T-helper 22 cell (primary cell): ENCODE results near the gene GRIK4.

ENCODE experiments used
- DNase-seq: peaks from one replicate; pipeline ENCODE4 v3.0.0-alpha.2; 2020; ENCODE audit warnings: low read depth

Gene GRIK4

DNA sequence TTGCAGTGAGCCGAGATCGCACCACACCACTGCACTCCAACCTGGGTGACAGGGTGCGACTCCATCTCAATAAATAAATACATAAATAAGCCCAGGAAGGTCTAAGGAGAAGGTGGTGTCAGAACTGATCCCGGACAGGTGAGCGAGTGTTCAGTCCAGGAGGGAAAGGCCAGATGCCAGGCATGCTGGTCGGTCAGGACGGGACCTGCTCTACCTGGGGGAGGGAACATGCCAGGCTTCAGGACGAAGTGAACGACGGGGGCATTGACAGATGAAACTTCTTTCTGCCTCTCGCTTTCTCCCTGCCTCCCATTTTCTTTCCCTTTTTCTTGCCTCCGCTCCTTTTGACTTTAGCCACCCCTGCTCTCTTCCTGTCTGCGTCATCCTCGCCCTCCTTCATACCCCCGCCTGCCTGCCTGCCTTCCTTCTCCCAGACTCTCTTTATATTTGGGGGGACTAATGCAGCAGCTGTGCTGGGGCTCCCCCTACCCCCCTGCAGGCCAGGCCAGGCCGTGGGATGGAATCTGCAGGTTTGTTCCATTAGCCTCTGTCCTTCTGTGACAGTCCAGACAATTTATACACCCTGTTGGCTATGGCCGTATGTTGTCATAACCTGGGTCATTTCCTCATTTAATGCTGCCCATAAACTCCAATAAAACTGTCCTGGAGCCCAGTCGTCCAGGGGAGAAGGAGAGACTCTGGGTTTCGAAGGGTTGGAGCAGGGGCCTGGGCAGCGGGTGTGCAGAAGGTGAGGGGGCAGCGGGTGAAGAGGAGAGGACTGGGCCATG is 303.2 kb downstream of the GRIK4 start:
- DNase-seq: no peak

DNA sequence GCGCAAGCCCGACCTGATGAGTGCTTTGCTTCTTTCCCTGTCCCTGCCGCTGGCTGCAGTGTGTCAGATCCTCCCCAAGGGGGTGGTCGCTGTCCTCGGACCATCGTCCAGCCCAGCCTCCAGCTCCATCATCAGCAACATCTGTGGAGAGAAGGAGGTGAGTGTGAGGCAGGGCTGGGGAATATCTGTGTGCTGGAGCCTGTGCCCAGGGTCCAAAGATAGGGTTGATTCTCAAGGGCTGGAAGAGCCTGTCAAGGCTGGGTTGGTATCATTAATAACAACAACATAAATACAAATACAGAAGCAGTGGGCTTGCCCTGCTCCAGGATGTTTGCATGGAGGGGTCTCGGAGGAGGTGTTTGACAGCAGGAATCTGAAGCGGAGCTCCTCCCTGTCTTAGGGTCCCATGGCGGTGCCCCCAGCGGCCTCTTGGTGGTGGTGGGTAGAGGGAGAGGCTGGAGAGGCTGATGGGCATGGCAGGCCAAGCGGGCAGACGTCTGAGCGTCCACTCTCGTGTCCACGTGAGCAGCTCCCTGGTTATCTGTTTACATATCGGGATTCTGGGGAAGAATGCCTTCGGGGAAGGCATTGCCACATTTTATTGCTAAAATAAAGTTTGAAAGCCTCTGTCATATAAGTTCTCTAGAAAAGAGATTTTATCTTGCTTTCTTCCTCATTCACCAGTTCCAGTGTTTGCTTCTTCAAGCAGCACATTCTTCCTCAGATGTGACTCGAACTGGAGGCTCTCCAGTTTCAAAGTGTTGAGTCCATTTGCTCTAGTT is 304.0 kb downstream of the GRIK4 start:
- DNase-seq: no peak

DNA sequence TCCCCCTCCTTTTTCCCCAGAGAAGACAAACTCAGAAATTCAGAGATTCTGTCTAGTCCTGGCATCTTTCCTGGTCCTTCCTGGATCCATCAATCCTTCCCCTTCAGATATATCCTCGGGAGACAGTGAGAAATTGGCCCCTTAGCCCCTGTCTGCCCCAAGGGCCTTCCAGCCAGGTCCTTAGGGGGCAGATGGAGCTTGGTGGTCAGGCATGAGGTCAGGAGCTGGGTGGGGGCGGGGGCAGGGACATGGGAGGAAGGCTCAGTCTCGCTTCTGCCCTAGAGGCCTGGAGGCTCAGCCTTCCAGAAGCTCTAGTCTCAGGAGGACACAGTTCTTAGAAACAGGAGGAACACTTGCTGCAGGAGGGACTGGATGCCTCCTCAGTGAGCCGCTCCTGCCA is 304.6 kb downstream of the GRIK4 start:
- no peak for DNase-seq

DNA sequence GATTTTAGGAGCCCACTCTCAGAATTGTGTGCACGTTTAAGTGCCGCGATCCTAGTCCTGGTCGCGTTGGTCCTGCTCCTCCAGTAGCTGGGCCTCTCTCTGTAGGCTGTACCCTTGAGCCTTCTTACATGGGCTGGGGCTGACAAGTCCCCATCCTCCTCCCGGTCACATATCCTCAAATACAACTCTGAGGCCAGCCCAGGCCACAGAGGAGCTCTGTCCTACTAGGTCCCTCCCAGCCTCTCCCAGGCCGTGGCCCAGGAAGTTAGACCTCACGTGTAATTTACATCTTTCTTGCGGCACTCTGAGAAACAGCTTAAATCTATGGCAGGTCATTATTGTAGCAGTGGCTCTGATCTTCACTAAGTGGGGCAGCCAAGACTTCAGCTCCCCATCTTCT is 305.2 kb downstream of the GRIK4 start:
- no peak for DNase-seq

DNA sequence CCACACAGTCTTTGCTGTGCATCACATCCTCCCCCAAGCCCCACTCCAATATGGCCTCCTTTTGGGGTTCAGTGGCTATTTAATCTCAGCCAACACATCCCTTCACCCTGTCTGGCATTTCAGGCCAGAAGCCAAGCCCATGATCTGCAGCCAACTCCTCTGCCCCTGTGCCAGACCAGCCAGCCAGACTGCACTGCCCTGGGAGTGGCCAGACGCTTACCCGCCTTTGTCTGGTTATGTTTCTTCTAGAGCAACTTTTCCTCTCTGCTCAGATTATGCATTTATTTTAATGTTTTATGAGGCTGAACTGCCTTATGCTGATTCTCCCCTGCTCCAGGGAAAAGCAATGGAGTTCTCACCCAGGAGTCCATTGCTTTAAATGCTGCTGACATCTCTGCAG is 305.6 kb downstream of the GRIK4 start:
- no peak for DNase-seq

DNA sequence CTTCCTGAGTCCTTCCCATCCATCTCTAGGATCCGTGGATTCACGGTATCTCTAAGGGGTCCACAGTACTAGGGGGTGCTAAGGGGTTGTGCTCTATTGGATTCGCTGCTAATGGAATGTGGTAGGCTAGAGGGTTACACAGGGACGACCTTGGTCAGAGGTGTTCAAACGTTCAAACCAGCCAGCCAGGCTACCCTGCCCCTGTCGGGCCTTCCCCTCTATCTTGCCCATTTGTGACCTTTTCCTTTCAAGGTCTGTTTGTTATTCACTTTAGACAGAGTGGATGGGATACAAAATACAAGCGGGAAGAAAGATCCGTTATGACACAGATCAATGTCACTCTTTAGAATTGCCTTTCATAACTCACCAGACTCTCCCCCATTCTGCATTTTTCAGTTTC is 306.5 kb downstream of the GRIK4 start:
- no peak for DNase-seq

DNA sequence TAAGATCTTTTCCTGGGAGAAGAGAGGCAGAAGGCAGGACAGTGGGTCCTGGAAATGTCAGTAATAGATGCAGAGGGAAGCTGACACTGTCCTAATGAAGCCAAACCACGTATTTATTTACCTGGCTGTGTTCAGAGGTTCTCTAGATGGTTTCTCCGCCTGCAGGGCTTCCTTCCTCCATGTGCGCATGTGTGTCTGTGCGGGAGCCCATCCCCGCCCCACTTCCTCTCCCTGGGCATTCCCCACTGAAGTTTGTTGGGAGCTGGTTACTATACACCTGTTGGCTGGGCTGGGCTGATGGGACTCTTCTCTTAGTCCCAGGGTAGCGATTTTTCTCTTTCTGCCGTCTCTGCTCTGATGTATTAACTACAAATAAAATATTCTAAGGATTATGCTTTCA is 307.5 kb downstream of the GRIK4 start:
- no peak for DNase-seq

DNA sequence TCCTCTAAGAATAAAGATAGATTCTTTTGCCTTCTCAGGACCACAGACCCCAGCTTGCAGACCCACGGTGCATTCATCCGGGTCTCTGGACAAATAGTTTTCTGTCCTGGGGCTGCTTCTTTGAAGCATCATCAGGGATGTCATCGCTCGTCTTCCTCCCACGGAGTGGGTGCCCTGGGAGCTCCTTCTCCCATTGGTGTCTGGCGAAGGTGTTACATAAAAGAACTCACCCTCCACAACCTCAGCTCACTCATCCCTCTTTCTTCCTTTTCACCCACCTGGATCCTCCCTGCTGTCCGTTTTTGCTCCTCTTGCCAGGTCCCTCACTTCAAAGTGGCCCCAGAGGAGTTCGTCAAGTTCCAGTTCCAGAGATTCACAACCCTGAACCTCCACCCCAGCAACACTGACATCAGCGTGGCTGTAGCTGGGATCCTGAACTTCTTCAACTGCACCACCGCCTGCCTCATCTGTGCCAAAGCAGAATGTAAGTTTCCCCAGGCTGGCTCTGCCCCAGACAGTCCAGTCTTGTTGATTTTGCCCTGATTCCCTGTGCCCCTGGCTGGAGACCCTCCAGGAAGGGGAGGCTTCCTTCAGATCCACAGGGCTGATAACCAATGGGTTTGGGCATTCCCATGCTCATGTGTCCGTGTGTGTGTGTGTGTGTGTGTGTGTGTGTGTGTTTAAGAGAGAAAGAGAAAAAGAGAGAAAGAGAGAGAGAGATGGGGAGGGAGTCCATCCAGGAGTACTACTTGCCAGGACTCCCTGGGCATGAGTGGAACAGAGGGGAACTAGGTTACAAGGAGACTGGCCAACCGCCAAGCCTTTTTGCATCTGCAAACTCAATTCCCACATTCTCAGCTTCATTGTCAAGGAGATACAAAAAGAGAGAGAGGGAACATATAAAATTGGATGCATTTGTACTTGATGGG is 308.2 kb downstream of the GRIK4 start:
- DNase-seq: no peak

DNA sequence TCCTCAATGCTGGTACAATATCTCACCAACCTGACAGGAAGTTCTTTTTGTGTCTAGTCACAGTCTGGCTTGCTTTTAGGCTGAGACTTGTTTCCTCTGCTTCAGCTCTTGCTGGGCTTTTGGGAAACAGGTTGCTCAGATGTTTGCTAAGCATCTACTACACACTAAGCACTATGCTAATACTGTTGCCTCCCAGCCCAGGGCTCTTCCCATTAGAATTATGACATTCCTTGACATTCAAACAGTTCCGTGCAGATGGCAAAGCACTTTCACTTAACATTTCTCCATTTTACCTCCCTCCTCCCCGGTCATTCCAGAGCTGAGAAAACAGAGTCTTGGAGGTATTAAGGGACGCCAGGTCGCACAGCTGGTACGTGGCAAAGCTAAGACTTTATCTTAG is 311.6 kb downstream of the GRIK4 start:
- DNase-seq: no peak

DNA sequence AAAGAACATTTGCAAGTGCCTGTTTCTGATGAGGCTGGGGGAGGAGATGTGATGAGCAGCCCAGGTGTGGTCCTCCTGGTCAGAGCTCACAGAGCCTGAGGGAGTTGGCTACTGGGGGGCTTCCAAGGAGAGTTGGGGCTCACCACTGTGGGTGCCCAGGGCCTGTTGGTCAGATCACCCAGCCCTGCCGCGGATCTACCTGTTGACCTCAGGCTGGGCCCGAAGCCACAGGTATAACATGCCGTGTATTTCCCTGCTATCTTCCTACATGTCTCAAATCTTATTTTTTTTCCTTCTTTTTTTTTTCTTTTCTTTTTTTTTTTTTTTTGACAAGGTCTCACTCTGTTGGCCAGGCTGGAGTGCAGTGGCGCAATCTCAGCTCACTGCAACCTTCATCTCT is 312.7 kb downstream of the GRIK4 start:
- no peak for DNase-seq

DNA sequence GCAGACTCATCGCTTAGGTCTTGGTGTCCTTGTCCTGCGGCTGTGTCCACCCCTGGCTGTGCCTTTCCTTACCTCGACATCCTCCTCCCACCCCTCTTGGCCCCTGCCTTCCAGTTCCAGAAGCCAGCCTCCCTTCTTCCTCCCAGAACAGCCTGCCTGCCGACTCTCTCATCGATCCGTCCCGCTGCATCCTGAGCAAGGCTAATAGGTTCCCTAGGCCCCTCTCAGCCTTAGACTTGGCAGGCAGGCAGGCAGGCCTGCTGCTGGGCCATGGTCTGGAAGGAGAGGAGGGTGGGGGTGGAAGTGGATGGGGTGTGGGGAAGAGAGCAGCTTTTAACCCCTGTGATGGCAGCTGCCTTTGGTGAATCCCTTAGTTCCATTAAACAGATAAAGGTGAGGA is 315.6 kb downstream of the GRIK4 start:
- no peak for DNase-seq

DNA sequence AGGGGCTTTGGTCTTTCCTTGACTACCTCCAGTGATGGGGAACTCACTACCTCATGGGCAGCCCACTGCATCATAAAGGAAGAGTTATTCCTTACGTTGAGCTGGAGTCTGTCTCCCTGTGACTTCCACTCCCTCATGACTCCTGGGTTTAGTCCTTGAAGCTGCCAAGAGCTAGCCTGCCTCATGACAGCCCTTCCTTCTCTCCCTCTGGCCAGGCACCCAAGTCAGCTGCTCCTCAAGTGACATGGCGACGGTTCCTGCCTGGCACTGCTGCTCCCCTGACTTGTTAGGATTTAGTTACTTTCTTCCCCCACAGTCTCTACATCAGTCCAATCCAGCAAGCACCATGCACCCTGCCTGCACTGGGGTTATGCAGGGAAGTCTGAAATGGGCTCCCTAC is 316.3 kb downstream of the GRIK4 start:
- DNase-seq: no peak

DNA sequence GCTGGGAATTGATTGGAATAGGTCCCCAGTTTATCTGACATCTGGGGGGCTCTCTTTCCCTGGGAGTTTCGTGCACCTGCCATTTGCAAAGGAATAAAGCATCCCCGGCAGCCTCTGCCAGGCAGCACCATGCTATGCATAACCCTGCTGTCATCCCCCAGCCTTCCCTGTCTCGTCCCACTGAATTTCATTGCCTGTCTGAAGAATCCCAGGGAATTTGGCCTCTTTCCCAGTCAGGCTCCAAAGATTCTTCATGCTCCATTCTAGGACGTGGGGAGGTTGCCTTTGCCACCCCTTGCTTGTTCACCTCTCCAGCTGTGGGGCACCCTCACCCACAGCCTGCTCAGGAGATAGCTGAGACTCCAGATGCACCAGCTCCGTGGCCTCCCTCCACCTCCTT is 317.3 kb downstream of the GRIK4 start:
- no peak for DNase-seq

DNA sequence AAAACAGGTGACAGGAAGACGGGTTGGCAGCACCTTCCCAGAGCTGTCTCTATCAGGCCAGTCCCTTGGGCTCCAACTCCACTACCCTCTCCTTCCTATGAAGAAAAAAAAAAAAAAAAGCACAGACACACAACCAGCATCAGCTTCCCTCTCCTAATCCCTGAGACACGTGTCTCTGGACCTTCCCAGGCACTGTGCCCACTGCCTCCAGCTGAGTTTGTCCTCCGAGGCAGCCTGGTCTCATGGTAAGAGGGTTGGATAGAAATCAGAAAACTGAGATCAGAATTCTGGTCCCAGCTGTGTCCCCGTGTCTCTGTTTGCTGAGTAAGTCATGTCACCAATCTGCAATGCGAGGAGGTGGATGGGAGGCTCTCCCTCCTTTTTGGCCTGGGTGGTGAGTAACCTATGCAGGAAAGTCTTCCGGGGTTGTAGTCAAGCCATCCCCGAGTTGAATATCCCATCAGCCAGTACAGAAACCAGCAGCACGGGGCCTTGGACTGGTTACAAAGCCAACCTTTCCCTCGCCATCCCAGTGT is 318.6 kb downstream of the GRIK4 start:
- no peak for DNase-seq

DNA sequence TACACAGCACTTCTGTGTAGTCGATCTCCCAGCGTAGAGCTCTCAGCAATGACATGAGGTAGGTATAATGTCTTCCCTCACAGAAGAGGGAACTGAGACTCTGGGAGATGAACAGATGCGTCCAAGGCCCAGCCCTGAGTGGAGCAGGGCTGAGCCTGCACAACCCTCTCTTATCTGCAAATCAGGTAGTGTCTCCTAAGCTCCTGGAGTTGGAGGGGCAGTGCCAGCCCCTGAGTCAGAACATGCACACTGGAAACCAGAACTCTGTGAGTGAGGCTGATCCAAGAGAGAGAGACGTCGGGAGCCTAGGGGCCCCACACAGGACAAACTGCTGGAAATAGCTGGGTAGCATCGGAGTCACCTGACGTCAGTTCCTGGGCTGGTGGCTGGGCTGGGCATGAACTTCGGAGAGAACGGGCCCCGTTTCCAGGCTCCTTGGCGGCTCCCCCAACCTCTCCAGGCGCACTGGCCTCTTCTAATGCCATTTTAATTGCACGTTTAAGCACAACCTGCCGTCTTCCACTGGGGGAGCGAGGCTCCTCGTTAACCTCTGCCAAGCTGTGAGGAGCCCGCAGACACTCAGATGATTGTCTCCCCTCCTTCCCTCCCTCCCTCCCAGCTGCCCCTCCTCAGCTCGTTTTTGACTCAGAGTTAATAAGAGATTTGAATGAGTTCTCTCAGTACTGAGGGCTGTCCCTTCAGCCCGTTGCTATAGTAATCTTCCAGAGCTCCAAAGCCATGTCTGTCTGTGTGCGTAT is 321.1 kb downstream of the GRIK4 start:
- no peak for DNase-seq

DNA sequence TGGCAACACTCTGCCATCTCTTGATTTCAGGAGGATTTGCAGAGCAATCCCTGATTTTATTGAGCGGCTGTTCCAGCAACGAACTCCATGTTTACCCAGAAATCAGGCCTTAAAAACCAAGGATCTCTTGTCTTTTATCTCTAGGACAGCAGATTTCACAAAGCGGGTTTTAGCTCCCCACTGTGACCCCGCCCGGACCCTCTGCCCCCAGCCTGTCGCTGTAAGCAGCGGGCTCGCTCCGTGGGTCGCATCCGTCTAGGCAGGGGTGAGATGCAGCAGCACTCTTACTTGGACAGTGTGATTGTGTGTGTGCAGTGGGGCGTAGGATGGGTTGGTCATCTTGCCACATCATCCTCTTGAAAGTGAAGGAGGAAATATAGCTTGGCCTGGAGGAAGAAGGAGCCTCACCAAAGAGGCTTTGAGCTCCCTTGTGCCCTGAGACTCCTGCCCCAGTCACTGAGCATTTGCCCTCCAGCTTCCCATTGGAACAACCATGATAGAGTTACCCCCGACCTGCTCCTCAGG is 323.2 kb downstream of the GRIK4 start:
- no peak for DNase-seq

DNA sequence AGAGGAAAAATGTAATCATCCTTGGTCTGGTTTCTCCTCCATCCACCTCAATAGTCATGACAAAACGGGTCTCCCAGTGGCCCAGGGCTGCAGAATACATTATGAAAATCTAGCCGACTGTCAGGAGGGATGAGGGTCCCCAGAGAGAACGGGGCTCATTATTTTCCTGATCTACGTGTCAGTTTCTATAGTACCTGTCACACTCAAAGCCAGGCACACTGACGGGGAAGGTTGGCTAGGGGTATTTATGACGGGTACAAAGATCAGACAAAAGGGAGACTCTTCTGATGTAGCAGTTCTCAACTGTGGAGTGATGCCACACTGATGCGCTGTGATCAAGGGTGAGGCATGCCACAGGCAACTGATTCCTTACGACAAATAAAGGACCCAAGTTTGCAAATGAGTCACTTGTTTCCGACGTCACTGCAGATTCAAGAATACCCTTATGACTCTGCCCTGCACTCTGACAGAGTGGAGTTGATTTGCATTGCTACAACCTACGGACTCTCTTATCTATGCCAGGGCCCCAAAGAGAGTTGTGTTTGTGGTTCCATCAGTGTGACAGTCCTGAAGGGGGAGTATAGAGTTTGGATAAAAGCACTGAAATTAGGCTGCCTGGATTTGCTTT is 324.2 kb downstream of the GRIK4 start:
- no peak for DNase-seq

DNA sequence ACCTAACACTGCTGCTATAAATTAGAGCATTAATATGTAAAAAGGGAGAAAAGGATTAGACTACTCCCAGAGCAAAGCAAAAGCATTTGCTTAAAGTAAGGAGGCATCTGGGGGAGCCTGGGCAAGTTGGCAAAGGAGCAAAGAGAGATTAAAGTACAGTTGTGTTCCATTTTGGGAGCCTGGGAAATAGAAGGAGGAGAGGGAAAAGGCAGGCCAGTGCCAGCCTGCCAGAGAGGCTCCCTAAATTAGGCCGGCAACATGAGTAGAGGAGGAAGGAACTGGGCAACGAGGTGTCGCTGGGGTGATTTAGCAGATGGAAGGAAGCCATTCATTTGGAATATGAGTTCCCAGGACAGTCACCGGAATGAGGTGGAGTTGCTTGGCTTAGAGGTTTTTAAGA is 326.1 kb downstream of the GRIK4 start:
- no peak for DNase-seq

DNA sequence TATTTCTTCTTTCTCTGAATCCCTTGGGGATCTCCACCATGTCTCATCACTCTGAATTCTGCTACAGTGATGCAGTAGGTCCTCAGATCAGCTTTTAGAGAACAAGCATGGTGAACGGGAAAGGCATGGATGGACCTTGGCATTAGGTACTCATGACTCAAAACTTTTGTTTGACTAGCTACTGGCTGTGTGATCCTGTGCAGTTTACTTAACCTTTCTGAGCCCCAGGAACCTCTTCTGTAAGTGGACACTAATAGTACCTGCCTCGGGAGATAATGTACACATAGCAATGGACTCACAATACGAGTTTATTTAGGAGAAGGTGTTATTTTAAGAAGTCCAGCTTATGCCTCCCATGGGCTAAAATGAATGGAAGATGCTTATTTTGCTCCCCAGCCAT is 327.7 kb downstream of the GRIK4 start:
- no peak for DNase-seq

DNA sequence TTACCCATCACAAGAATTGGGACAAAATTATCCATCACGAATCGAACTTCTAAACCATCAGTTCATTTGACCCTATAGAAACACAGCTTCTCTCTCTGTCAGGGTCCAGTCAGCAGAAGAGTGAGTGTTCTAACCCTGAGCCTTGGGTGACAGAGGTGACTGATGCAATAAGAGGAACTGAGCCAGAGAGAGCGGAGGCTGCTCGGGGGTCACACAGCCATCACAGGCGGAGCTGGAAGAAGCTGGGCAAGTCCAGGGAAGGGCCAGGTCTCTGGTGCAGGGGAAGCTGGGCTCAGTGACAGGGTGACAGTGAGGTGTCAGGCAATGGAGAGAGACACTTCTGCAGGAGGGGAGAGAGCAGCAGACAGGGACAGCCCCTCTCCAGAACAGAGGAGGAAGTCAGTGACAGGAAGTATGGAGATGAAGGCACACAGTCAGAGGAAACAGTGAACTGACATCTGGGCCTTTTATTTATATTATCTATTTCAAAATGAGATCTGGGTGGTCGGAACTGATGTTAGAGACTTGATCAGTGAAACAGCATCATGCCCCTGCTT is 328.4 kb downstream of the GRIK4 start:
- no peak for DNase-seq

DNA sequence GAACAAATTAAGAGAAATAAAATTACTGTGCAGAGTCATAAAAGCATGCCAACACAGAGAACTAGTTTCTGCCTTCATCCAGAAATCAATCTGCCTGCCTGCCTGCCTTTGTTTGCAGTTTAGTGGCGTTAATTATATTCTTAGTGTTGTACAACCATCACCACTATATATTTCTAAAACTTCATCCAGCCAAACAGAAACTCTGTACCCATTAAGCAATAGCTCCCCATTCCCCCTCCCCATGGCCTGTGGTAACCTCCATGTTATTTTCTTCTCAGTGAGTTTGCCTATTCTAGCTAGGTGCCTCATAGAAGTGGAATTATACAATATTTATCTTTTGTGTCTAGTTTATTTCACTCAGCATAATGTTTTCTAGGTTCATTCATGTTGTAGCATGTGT is 329.1 kb downstream of the GRIK4 start:
- DNase-seq: no peak
